NT2/D1 (cell line): ENCODE measurements around the gene CHTOP.

Experiments
- SUZ12 ChIP-seq: IDR thresholded peaks from 2 replicates; pipeline ENCODE4 v1.6.1; 2011; ENCODE audit not compliant: insufficient read length, insufficient read depth; ENCODE audit errors: extremely low read depth
- YY1 ChIP-seq: IDR thresholded peaks from 2 replicates; pipeline ENCODE4 v1.6.1; 2011; ENCODE audit not compliant: insufficient read length, insufficient read depth
- ZNF274 ChIP-seq: IDR thresholded peaks from 2 replicates; pipeline ENCODE4 v1.6.1; 2011; ENCODE audit warnings: mild to moderate bottlenecking, low read depth, low read length

DNA sequence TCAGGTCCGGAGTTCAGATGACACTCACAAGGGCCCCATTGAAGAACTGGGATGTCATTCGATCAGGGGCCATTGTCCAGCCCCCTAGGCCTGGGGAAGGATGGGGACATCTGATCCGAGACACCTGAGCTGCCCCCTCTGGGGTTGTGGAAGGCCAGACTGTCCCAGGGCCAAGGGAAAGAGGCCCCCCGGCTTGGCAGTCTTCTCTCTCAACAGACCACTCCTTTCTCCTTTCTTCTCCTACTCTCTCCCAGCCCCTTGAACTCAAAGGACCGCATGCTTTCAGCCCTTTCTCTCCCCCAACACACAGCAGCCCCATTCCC is 4.6 kb upstream of the CHTOP start:
- TF ChIP-seq SUZ12 (no peak), YY1 (no peak), ZNF274 (no peak)
